ENCODE data around the gene GALNT6. TPM values are rescaled to one million over a fixed set of nuclear protein-coding genes. Genes with fewer than 3 reads are reported as not detected.

The GALNT6 gene
- total RNA-seq, 1 donor from 2014 or later = 0.77 TPM

DNA sequence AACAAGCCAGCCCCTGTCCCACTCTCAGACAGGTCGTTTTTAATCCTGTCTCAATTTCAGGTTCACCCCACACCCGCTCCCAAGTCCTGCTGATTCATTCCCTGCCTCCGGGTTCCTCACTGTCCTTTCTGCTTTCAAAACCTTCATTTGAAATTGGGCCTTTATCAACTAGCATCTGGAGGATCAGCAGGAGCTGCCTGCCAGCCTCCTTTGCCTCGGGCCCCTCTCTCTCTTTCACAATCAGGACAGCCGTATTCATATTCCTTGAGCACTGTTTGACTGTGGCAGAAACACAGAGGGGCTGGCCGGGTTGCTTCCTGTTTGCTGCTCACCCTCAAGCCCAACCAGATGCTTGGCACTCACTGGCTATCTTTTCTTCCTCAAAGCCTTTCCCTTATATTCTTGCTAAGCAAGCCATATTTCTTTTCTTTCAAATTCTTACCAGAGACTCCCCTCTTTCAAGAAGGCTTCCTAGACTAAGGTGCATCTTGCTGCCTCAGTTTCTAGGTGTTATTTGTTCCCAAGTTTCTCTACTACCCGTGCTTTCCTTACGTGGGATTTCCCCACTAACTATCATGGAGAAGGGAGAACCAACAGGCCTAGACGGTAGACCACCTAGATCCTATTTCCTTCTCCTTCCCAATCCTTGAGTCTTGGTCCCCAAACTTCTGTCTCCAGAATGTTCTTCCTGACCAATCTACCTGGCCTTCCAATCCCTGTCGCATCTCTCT, 3.0 kb downstream of the GALNT6 start:
- no peak for DNase-seq
- ATAC-seq = peak; percentile 20
- intact Hi-C loops (cut with micrococcal nuclease) = no loop called here

DNA sequence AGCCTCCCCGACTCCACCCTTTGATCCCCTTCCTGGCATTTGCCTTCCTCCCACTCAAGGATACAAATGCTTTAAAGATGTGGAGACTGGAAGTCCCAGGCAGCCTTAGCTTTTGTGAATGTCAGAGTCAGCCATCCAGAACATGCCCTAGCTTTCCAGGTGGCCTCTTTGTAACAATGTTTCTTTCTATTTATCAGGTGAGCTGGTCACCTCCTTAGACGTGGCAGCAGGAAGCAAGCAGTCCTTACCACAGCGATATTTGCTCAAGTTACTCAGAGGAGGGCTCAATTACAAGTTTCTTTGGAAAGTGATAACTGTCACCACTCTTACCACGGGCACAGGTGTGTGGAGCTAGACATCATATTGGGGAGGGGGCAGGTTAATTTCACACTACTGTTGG, 4.9 kb downstream of the GALNT6 start:
- DNase-seq = no peak
- no peak for ATAC-seq
- intact Hi-C loops (cut with micrococcal nuclease) = no loop called here

DNA sequence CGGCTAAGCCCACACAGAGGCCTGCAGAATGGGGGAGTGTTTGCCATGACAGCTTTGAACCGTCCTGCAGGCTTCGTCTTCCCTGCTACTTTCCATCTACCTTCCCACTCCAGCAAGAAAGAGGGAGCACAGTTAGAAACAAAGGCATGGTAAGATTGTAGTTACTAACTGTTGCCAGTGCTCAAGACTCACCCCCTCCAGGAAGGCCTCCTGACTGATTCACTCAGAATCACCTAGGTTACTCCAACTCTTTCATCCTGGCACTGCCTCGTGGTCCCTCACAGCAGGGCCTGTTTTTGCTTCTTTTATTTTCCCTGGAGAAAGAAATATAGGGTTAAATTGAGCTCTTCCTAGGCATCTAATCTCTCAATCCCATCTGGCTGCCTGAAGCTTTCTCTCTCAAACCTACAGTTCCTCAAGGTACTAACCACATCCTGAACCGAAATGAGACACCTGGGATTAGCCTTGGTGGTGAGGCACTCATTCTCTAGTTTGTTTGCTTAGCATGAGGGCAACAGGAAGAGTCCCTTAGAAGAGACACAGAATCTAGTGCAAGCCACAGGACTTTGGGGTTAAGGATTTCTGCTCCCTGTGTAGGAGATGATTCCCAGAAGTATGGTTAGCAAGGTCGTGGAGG, 7.8 kb downstream of the GALNT6 start:
- ATAC-seq (no peak), DNase-seq (no peak)
- intact Hi-C loops (cut with micrococcal nuclease) = no loop called here

DNA sequence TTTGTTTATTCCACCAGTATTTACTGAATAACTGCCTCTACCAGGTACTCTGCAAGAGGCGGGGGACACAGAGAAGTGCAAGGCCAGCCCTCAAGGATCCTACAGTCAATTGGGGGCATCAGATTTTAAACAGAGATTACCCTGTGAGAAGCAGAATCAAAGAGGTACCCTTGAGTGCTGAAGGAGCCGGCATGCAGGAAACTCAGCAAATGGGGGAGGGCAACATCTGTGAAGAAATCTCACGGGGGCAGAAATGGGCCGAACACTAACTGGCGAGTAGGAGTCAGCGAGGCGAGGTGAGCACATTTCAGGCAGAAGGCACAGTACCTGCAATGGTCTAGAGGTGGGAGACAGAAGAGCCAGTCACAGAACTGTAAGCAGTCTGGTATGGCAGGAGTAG, 9.0 kb downstream of the GALNT6 start:
- no peak for DNase-seq
- intact Hi-C loops (cut with micrococcal nuclease) = no loop called here
- ATAC-seq = no peak

GRCh38 chr12:51381226-51382079, 9.8 kb downstream of the GALNT6 start:
- ATAC-seq (peak; percentile 27), DNase-seq (no peak)
- intact Hi-C loops (cut with micrococcal nuclease) = no loop called here

GRCh38 chr12:51379571-51379970, 11.6 kb downstream of the GALNT6 start:
- ATAC-seq = no peak
- intact Hi-C loops (cut with micrococcal nuclease) = no loop called here
- no peak for DNase-seq

- DNase-seq = no peak
- intact Hi-C loops (cut with micrococcal nuclease) = no loop called here
- no peak for ATAC-seq
These were observed 12.5 kb downstream of the GALNT6 start for GRCh38 chr12:51378749-51379148.

GRCh38 chr12:51377099-51377984, 13.9 kb downstream of the GALNT6 start:
- intact Hi-C loops (cut with micrococcal nuclease) = no loop called here
- no peak for ATAC-seq

GRCh38 chr12:51374856-51375255, 16.4 kb downstream of the GALNT6 start:
- no peak for DNase-seq
- ATAC-seq = no peak
- intact Hi-C loops (cut with micrococcal nuclease) = no loop called here

More at GRCh38 chr12:51377099-51377984, 13.9 kb downstream of the GALNT6 start:
- no peak for DNase-seq

DNA sequence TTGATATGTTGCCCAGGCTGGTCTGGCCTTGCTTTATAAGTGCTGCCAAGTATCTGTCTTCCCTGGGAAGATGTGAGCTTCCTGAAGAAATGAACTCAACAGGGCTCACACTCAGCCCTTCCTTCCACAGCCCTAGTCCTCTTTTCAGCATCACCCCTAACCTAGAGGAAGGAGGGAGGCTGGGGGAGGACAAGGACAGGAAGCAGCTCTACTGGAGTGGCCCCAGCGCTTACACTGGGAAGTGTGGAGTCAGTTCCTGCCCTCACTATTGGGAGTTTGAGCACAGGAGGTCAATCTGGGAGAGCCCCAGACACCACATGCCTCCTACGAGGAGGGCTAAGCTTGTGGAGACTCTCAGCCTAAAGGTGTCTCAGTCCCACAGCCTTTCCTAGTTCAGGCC, 16.8 kb downstream of the GALNT6 start:
- ATAC-seq = no peak
- DNase-seq = no peak
- intact Hi-C loops (cut with micrococcal nuclease) = no loop called here

- DNase-seq = no peak
- intact Hi-C loops (cut with micrococcal nuclease) = no loop called here
- ATAC-seq = no peak
These were observed 18.0 kb downstream of the GALNT6 start for GRCh38 chr12:51373187-51373586.

GRCh38 chr12:51372021-51372420, 19.2 kb downstream of the GALNT6 start:
- intact Hi-C loops (cut with micrococcal nuclease) = no loop called here
- DNase-seq (no peak), ATAC-seq (no peak)

GRCh38 chr12:51371295-51371953, 19.8 kb downstream of the GALNT6 start:
- peak; percentile 92 for ATAC-seq
- intact Hi-C loops (cut with micrococcal nuclease) = no loop called here
- DNase-seq = no peak

GRCh38 chr12:51370667-51371066, 20.5 kb downstream of the GALNT6 start:
- intact Hi-C loops (cut with micrococcal nuclease) = no loop called here

DNA sequence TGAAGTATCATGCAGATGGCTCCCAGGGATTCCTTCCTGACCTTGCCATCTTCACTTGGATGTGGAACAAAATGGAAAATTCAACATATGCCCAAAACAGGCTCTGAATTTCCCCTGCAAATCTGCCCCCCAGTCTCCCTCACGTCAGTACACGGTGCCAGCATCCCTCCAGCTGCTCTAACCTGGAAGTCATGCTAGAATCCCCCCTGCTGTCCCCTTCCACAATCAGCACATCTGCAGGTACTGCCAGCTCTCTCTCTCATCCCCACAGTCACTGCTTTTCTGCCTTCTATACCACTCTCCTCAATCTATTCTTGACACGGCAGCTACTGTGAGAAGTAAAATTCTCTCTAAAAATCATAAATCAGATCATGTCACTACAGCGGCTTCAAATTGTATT, 21.6 kb downstream of the GALNT6 start:
- DNase-seq = no peak
- intact Hi-C loops (cut with micrococcal nuclease) = no loop called here
- no peak for ATAC-seq

More at GRCh38 chr12:51370667-51371066, 20.5 kb downstream of the GALNT6 start:
- DNase-seq = no peak
- no peak for ATAC-seq

DNA sequence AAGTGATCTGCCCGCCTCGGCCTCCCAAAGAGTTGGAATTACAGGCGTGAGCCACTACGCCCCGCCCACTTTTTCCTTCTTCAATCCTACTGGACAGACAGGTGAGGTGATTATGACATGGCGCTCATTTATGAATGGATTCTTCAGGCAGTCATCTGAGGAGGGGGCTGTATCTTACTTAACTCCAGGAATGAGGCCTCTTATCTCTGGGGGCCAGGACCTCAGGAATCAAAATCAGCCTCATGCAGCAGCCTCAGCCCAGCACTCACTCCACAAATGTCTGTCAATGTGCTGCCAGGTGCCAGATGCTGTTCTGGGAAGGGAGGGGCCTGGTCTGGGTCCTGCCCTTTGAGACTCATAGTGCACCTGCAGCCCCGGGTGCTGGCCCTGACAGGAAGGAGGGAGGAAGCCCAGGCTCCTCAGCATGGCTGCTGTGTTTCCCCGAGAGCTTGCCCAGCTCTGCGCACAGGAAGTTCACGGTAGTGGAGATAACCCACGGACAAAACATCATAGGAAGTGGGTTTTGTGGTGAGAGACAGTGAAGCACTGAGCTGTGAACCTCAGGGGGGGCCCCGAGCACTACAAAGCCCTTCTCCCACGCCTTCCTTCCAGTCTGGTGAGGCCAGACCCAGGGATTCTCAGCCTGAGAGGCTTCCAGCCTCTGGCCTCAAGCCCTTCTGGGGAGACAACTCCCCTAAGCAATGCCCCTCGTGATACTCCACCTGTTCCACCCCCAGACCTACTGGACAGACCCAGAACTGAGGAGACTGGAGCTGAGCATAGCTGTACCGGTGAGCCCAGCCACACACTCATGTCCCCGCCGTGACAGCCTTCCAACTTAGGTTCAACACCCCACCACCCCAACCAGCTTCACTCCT, 22.3 kb downstream of the GALNT6 start:
- ATAC-seq = peak; percentile 39
- DNase-seq = peak; percentile 47
- intact Hi-C loops (cut with micrococcal nuclease) = no loop called here

GRCh38 chr12:51365276-51365675, 25.9 kb downstream of the GALNT6 start:
- ATAC-seq = no peak
- intact Hi-C loops (cut with micrococcal nuclease) = no loop called here
- DNase-seq = no peak

DNA sequence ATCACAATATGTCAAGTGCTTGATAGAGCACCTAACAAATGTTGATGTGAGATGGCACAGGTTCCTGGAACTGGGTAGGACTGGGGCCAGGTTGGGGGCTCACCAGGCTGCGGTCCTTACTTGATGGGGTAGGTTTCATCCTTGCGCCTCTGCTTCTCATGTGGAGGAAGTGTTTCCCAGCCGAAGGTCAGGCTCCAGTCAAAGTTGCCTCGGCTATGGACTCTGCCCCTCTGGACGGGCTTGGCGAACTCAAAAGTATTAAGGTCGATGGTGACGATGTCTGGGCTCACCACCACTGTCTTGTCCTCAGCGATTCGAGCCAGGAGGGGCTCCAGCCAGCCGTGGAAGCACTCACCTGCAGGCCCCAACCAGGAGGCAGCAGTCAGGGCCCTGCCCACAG, 27.2 kb downstream of the GALNT6 start:
- no peak for DNase-seq
- intact Hi-C loops (cut with micrococcal nuclease) = no loop called here
- no peak for ATAC-seq

Measured in left ventricle myocardium superior (tissue), 1 donor.